Erythroblast (primary cell): ENCODE data around the gene SLC44A1.

Experiments used
- GATA1 ChIP-seq: IDR thresholded peaks from 2 replicates; pipeline ENCODE4 v1.6.1; 2011; ENCODE audit warnings: low read depth, mild to moderate bottlenecking, control low read depth, low read length, moderate library complexity
- POLR2A ChIP-seq: IDR thresholded peaks from 2 replicates; pipeline ENCODE4 v1.6.1; 2011; ENCODE audit warnings: mild to moderate bottlenecking, low read length

DNA sequence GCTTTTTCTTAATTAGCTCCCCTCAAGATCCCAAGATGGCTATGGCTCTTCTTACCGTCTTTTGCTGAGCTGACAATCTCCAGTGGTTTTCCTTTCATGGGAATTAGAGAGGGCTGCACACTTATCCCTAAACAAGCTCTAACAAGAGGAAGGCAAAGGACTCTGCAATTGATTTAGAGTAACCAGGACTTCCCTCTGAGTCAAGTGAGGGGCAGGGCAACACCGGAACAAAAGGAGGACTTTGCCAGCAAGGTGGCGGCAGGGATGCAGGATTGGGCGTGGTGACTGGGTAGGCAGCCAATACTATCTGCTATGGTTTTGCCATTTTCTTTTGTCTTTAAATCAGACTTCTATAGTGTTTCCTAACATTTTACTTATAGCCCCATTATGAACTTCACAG is 9.8 kb downstream of the SLC44A1 start:
- TF ChIP-seq POLR2A (no peak), GATA1 (no peak)
